GM04504 (cell line): ENCODE results near the gene PTPRN2.

Source experiments
- DNase-seq: peaks from one replicate; pipeline ENCODE4 v3.0.0-alpha.2; 2012; ENCODE audit warnings: low read depth

Gene PTPRN2

GRCh38 chr7:158602905-158603772 is 15.5 kb upstream of the PTPRN2 start:
- DNase-seq, result no peak

- DNase-seq, result no peak
These were observed 14.4 kb upstream of the PTPRN2 start for GRCh38 chr7:158602041-158602440.

DNA sequence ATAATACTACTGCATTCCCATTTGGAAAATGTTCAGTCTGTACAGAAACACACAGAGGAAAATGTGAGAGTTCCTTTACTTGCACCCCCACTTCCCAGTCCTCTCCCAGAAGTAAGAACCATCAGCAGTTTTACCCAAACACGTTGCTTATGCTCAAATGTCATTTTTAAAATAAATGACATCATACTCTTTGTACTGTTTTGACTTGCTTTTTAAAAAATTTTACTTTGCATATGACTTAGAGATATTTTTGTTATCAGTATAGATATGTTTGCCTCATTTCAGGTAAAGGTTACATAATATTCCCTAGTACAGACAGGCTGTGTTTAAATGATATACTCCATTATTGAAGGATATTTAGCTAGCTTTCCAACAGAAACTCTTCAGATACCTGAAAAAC is 13.5 kb upstream of the PTPRN2 start:
- DNase-seq, result no peak

DNA sequence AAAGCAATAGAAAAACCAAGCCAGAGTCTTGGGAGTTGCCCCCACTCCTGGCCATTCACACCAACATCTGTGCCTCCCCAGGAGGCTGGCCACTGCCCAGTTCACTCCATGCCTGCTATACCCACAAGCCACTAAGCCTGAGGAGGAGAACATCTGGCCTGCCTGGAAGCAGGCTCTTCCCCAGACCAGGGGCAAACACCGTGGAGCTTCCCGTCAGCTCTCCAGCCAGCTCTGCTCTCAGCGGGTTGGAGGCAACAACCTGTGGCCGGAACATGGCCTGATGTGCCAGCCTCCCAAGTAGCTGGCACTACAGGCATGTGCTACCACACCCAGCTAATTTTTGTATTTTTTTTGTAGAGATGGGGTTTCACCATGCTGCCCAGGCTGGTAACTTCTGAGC is 9.1 kb upstream of the PTPRN2 start:
- DNase-seq, result no peak

- no peak for DNase-seq
These were observed 8.7 kb upstream of the PTPRN2 start for GRCh38 chr7:158596309-158596708.

GRCh38 chr7:158595068-158595467 is 7.4 kb upstream of the PTPRN2 start:
- no peak for DNase-seq

DNA sequence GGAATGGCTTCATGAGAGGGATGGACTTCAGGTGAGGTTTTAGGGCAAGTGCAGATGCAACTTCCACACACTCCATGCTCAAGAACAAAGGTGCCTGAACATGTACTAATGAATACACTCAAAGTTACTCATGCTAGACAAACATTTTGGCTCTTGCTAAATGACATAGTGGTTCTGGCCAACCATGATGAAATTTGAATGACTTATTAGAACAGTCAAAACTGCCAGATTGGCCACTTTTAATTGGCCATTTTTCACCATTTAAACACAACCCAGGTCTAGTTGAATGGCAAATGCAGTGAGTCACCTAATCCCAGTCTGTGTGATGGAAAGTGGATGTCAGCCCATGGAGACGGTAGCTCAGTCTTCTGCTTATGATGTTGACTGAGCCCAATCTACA is 4.9 kb upstream of the PTPRN2 start:
- no peak for DNase-seq

GRCh38 chr7:158591944-158592343 is 4.3 kb upstream of the PTPRN2 start:
- no peak for DNase-seq

GRCh38 chr7:158590181-158590530 is 2.5 kb upstream of the PTPRN2 start:
- DNase-seq, result no peak

DNA sequence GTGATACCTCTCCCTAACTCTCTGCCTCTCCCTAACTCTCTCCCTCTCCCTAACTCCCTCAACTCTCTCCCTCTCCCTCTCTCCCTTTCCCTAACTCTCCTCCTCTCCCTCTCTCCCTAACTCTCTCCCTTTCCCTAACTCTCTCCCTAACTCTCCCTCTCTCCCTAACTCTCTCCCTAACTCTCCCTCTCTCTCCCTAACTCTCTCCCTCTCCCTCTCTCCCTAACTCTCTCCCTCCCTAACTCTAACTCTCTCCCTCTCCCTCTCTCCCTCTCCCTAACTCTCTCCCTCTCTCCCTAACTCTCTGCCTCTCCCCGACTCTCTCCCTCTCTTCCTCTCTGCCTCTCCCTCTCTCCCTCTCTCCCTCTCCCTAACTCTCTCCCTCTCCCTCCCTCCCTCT is 2.0 kb upstream of the PTPRN2 start:
- DNase-seq, result no peak

DNA sequence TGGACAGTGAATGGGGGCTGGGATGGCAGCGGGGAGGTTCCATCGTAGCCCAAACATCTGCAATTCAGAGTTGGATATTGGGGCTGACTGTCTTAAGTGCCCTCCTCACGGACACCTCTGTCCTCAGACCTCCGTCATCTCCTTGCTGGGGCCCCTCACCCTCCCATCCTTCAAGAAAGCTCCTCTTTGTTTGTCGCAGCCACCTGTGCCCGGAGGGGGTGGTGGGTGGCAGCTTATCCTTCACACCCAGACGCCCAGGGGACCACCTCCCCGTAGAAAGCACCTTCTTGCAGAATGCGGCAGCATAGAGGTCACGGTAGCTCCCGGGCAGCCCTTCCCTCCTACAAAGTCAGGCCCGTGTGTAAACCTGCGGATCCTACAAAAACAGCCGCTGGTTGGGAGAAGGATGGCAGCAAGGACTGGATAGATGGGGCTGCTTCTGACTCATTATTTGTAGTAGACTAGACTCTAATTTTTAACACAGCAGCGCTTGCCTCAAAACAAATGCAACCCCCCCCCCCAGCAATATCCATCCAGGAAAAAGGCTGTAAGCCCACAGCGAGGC is 1.3 kb upstream of the PTPRN2 start:
- no peak for DNase-seq

DNA sequence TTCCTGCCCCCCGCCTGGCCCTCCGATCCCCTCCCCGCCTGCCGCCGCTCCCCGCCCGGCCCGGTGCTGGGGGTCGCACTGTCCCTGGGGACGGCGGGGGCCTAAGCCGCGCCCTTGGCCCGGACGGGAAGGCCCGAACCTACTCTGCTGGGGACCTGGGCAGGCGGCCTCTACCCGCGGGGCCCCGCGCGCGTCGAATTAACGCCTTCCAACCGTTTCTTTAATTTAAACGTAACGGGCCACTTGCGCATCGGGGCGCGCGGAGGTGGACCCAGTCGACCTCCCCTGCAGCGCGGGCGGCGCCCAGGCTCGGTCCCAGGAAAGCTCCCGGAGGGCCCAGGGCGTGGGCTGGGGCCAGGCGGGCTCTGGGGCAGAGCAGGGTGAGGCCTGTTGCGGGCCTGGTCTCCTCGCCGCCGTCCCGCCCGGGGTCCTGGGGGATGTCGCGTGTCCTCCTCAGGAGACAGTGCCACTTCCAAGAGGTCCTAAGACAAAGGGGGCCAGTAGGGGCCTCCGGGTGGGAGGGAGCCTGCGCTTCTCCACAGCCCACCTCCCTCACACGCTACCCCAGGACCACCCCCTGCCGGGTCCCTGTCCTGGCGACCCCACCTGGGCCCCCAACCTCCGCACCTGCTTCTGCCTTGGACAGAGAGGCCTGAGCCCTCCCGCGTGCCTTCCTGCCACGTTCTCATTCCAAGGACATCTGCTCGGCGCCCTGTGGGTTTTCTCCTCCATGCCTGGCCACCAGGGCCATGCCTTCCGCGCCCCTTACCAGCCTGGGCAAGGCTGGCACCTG is 658 bp upstream of the PTPRN2 start:
- DNase-seq, result no peak

DNA sequence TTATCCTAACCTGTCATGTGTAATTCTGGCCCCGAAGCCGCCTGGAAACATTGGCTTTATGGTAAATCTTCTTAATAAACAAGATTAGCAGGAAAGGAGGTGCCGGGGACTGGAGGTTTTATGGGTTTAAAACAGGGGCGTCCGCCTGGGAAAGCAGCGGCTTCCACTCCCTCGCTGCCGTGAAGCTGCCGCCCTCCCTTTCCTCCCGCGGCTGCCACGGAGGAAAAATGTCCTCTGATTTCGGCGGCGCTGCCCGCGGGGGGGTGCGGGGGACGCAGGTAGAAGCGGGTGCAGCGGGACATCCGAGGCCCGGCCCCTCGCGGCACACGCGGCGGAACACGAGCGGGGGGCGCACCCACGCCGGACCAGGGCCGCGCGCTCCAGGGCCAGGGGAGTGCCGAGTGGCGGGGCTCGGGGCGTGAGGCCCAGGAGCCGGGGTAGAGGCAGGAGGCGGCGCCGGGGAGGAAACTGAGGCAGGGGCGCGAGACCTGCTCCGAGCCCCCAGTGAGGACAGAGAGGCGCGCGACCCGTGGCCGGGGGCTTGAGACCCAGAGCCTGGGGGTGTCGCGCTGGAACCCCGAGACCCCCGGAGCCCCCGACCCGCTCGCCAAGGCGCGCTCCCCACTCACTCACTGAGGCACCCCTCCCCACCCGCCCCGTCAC is 993 bp downstream of the PTPRN2 start:
- no peak for DNase-seq

GRCh38 chr7:158585721-158586498 is 1.7 kb downstream of the PTPRN2 start:
- no peak for DNase-seq

DNA sequence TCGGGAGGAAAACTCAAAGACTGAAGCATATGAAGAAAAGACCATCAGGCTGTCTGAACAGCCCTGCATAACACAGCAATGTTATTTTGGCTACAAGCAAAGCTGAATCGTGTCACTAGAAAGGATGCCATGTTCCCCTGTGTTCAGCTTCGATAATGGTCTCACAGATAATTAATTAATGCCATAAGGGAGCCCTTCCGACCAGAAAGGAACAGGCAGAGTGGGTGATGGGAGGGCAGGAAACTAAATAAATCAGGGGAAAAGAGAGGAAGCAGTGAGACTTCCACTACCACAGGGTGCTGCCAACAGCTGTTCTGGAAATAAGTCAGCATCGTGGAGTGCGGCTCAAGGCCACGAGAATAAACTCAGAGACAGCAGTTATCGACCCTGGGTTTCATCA is 3.2 kb downstream of the PTPRN2 start:
- DNase-seq, result no peak

DNA sequence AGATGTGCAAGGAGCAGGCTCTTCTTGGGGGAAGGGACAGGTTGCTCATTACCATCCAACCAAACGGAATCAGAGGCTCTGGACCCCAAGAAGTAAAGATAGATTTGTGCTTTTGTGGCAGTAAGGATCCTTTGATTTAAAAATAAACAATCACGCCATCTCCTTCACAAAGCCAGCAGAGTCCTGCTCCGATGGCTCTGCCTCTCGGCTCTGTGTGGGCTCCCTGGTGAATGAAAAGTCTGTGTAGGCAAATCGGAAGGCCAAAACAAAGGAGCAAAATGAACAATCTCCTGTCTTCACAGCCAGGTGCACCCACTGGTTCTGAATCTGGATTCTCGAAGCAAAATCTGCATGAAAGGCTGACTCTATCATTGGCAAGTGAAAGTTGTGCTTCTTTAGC is 3.8 kb downstream of the PTPRN2 start:
- DNase-seq, result no peak

GRCh38 chr7:158583143-158583542 is 4.5 kb downstream of the PTPRN2 start:
- no peak for DNase-seq

GRCh38 chr7:158582089-158582456 is 5.5 kb downstream of the PTPRN2 start:
- no peak for DNase-seq

DNA sequence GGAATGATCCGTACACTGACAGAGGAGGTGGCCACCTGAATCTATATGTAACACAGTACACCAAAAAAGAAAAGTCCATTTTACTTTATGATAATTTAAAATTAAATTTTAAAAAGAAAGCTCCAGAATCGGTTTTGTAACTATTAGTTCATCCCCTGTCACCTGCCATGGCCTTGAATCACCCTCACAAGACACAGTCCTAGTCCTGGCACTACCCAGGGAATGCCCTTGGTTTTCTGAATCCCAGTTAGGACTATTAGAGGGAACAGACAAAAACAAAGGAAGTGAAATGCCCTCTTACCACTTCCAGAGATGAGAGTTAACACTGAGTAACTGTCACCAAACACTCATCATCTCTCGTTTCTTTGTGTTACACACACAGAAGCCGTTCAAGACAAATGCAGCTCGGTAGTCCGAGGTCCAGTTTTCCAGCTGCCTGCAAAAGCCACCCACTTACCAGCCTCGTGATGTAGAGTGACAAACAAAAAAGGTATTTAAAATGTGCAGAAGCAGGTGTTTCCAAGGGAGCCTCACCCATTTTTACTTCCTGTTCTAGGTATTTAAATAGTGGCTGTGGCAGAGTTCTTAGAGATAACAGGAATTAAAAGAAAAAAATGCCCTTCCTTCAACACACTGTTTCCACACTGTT is 6.1 kb downstream of the PTPRN2 start:
- no peak for DNase-seq

GRCh38 chr7:158579662-158580646 is 7.7 kb downstream of the PTPRN2 start:
- DNase-seq, result no peak
